Measurements from ENCODE around the gene ERGIC1.

- TF ChIP-seq CTCF (IDR thresholded peaks at IDR 0.05; ENCODE audit: insufficient read depth, low read length, poor library complexity, severe bottlenecking) (no peak), EZH2phosphoT487 (conservative IDR thresholded peaks at IDR 0.05; ENCODE audit: low read length) (no peak)
Observed at GRCh38 chr5:172796306-172796705, 37.7 kb upstream of the ERGIC1 start.
